GM19239 (cell line): ENCODE measurements around the gene PKIB.

Experiments used
- DNase-seq: peaks from one replicate; pipeline ENCODE4 v3.0.0; 2011; ENCODE audit warnings: low spot score; ENCODE audit not compliant: insufficient read length
- FAIRE-seq: peaks from 2 replicates; lab custom pipeline; 2011; peaks lifted over from hg19 to GRCh38; lab: Jason Lieb, UNC

PKIB gene

GRCh38 chr6:122770835-122771601 is 160.8 kb downstream of the PKIB start:
- FAIRE-seq (no peak), DNase-seq (no peak)

- DNase-seq (no peak), FAIRE-seq (no peak)
Measured at GRCh38 chr6:122772724-122773415, 162.7 kb downstream of the PKIB start.
